HG03432 (cell line): ENCODE data around the gene CAMK2D.
A peak's percentile ranks its signal among the peaks of the same experiment; 100 is the strongest.

Experiments used
- ATAC-seq: cut with Tn5 transposase; IDR thresholded peaks from one replicate; pipeline ENCODE4 v1.9.1; 2021; ENCODE audit warnings: mild to moderate bottlenecking, moderate library complexity; ENCODE audit not compliant: unreplicated experiment

CAMK2D gene

GRCh38 chr4:113495790-113496189 lies 265.7 kb downstream of the CAMK2D start:
- no peak for ATAC-seq

- ATAC-seq: no peak
Measured at GRCh38 chr4:113483131-113483530, 278.4 kb downstream of the CAMK2D start.

DNA sequence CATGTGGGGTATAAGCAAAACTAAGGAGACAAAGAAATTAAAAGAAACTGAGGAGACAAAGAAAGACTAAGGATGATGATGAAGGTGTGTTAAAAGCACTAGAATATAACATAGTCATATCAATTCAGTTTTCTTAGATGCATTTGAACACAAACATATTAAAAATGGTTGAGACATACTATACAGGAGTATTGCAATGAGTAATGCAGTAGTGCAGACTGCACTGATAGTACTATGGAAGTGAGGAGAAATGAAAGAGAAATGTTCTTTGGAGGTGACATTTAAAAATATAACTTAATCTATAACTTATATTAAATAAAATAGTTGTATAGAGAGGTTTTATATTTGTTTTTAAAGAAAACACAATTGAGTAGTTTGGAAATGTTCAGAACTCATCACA lies 279.2 kb downstream of the CAMK2D start:
- ATAC-seq: no peak

DNA sequence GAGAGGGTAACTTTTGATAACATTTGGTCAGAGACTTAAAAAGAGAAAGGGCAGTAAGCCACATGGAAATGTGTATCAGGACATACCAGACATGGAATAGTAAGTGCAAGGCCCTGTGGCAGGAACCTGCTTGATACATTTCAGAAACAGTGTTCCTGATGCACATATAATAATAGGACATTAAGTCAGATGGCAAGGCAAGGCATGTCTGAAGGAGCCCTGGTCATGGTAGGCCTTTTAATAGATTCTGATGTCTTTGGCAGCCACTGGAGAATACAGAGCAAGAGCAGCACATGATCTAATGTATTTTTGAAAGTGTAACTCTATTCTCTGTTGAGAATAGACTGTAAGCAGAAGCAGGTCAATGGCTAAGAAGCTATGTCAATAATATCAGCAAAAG lies 279.7 kb downstream of the CAMK2D start:
- ATAC-seq: no peak

- no peak for ATAC-seq
Measured at GRCh38 chr4:113480109-113480508, 281.4 kb downstream of the CAMK2D start.

DNA sequence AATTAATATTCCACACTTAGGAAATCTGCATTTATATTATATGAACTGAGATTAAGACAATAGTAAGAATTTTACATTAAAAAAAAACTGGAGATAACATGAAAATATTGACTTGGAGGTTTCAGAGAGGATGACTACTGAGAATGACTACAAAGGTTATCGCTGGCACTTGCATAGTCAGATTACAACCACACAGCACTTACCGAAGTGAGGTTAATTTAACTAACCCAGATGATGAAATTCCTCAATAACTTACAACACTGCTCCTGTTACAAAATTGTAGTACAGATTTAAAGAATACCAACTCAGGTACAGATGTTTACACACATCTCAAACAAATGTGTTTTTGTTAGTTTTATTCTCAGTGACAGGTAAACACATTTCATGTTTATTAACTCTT lies 283.5 kb downstream of the CAMK2D start:
- ATAC-seq: no peak

DNA sequence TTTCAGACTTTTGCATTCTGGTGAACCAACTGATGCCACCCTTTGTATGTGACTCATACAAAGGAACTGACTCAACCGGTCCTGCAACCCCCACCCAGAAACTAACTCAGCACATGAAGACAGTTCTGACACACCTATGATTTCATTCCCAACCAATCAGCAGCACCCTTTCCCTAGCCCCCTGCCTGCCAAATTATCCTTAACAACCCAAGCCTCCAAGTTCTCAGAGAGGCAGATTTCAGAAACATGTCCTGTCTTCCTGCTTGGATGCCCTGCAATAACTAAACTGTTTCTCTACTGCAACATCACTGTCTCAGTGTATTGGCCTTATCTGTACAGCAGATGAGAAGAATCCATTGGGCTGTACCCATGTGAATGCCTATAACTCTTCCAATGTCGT lies 284.7 kb downstream of the CAMK2D start:
- ATAC-seq: no peak

DNA sequence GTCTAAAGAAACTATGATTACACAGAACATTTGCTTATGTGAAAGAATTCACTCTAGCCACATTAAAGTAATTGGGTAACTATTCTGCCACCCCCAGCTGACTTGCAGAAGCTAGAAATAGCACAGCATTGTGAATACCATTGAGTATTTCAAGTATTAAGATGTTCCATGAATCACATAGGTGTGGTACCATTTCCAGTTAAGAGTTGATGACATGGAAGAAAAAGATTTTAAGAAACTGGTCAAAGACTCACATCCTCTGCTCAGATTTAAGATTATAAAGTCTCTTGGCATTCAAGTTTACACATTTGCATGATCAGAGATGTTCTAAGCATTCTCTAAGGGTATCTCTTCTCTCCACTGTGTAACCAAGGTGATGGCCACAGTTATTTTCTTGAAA lies 287.5 kb downstream of the CAMK2D start:
- ATAC-seq: no peak

DNA sequence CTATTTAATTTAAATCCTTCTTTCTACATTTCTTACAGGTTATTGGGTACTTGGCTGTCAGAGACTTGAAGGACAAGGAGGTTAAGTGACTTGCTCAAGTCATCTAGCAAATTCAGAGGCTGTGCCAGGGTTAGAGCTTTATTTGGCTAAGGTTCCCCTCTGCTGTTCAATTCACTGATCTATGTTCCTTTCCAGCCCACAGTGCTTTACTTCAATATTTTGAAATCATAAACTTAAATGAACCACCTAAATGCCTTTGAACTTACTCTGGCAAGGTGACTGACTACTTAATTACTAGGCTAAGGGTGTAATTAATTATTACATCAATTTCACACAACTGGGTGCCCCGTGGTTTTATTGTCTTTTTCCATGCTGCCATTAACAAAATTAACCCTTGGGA lies 288.7 kb downstream of the CAMK2D start:
- ATAC-seq: no peak

DNA sequence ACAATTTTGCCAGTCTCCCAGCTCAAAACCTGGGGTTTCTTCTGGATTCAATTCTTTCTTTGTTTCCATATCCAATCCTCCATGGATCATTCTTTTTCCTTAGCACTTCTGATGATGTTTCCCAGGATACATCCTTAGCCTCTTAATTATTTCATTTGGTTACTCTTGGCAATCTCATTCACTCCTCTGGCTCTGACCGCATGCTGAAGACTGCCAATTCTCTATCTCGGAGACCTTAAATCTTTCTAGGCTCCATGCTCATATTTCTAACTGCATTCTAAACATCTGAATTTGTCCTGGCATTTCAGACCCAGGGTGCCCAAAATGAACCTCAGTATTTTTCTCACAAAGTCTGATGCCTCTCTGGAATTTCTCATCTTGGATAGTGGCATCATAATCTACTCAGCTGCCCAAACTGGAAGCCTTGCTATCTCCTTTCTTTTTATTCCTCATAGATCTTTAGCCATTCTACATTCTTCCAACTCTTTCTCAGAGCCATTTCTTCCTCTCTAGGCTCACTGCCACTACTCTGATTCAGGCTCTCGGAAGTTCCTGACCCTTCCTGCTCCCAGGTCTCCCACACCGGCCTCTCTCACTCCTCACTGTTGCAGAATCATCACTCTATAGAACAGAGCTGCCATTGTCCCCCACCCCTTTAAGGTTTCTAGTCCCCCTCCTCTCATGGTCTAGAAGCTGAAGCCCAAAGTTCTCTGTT lies 290.2 kb downstream of the CAMK2D start:
- ATAC-seq: no peak

- ATAC-seq: no peak
Measured at GRCh38 chr4:113469926-113470325, 291.6 kb downstream of the CAMK2D start.

- ATAC-seq: no peak
Measured at GRCh38 chr4:113469023-113469390, 292.5 kb downstream of the CAMK2D start.

GRCh38 chr4:113468165-113469022 lies 293.1 kb downstream of the CAMK2D start:
- ATAC-seq: peak; percentile 51

DNA sequence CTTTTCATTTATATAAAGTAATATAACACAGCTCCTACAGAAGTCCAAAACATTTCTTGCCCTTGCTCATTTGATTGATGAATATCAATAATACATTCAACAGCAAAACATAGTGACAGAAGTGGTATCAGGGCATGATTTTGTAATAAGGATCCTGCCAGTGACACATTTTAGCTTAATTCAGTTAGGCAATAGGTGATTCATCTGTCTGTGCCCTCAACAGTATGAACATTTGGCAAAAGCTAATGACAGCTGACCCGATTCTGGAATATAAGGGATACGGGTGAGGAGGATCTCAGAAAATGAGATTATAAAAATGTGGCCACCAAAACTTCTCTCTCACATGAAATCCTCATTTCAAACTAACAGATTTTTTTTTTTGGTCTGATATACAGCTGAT lies 294.0 kb downstream of the CAMK2D start:
- no peak for ATAC-seq

DNA sequence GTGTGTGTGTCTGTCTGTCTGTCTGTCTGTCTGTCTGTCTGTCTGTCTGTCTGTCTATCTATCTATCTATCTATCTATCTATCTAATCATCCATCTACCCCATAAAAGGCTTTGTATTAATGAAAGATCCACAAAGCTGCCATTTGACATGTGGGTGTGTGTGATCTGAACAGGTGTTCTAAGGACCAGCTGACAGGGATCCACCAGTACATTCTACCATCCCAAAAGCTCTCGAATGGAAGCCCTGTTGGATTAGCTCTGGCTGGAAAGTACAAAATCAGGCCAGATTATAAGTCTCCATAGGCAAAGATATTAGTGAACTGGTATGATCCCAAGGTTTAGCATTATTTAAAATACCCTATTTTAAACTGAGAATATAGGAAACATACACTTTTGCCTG lies 299.3 kb downstream of the CAMK2D start:
- no peak for ATAC-seq

- ATAC-seq: no peak
Measured at GRCh38 chr4:113461281-113461680, 300.3 kb downstream of the CAMK2D start.

DNA sequence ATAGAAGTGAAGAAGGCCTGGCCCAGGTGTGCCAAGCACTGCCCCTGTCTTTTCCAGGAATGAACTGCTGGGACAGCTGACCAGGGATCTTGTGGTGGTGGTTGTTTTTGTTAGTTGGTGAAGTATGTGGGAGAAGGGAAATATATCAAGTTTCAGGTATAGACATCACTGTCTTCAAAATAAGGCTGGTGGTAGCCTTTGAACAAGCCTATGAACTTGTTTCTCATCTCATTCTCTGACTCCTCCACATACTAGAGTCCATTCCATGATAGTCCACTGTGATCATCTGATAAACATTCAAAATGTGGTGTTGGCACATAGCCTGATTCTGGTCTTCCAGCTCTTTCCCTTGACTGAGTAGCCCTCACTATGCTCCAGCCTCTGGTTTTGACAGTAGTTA lies 303.7 kb downstream of the CAMK2D start:
- no peak for ATAC-seq

GRCh38 chr4:113457121-113457520 lies 304.4 kb downstream of the CAMK2D start:
- ATAC-seq: no peak

DNA sequence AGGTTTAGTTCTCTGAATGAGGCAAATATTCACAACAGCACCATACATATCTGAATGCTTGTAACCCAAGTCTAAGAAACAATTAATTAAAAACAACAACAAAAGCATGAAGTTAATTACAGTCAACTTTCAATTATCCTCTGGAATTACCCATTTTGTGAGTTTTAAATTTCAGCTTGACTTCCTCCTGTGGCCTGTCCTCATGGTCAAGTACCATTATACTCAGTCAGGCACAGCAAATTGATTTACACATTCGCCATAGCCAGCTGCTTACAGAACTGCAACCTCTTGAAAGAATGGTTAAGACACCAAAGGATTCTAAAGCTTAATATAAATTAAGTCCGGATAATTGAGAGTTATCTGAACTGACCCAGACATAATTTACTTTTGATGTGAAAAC lies 306.5 kb downstream of the CAMK2D start:
- ATAC-seq: no peak

GRCh38 chr4:113452868-113453620 lies 308.5 kb downstream of the CAMK2D start:
- ATAC-seq: no peak

DNA sequence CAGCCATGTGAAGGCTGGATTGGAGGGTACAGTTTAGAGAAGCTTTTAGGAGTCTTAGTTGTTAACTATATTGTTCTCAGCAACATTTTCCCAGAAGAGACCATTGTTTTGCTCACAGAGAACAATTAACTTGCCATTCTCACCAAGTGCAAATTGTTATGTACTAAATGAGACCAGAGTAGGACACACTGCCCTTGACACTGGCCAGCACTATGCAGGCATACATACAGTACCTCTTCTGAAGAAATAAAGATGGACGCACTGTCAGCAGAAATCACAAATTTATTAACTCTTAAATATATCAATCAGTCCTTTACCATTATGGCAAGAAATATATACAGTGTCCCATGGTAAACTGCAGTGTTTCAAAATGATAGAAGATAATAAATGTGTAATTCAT lies 309.4 kb downstream of the CAMK2D start:
- ATAC-seq: no peak
